Measurements from ENCODE around the gene MANSC4.
"Not testable (repeated sequence)": the region's sequence is repeated elsewhere in the genome, so short reads cannot be mapped to it uniquely, and the experiment has no call there.

Gene MANSC4

DNA sequence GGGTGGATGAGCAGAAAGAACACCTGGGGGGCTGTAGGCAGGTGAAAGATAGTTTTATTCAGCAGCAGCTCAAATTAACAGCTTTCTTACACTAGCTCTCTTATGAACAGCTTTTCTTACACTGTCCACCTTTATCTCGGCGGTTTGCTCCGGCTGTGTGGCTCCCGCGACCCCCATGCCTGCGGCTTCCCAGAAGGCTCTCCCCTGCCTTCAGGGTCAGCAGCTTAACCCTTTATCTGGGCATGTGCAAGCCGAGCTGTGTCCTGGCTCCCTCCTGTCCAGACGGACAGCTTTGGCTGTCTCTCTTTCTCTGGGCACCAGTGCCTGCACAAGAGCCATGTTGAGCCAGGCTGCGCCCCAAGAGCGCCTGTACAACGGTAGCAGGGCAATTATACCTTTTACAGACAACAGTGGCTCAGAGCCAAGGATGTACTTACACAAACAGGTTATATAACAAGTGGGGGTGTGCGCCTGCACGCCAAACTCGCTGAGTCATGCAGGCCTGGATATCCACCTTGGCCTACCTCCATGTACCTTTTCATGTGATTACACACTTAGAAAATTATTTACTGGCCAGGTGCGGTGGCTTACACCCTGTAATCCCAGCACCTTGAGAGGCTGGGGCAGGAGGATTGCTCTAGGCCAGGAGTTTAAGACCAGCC is 28.5 kb downstream of the MANSC4 start:
- DNase-seq (ENCODE audit: low read depth in 2 of 2): no peak

DNA sequence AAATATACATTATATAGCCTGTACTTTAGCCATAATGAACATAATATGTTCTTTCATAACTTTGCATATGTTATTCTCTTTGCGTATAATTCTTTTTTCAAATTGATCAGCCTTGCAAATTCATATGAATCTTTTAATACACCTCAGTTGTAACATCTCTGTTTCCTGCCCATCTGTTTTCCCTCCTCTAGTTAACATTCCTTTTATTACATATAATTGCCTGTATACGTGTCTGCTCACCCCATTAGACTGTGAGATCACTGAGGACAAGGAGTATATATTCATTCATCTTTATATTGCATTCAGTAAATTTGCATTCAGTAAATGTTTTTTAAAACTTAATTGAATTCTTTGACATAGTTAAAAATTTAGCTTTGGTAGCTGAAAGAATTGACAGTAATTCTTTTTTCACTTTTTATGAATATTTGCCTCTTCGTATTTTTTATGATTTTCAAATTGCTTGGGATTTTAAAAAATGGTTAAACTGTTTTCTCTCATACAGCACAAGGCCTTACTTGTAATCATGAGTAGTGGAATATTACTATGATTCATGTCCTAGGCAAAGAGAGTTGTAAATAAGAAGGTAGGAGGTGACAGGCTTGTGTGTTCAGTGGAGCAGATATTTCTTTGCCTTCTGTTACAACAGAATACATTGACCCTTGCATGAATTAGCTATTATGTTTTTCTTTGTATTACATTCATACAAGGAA is 32.8 kb downstream of the MANSC4 start:
- DNase-seq (ENCODE audit: low read depth in 2 of 2): no peak

DNA sequence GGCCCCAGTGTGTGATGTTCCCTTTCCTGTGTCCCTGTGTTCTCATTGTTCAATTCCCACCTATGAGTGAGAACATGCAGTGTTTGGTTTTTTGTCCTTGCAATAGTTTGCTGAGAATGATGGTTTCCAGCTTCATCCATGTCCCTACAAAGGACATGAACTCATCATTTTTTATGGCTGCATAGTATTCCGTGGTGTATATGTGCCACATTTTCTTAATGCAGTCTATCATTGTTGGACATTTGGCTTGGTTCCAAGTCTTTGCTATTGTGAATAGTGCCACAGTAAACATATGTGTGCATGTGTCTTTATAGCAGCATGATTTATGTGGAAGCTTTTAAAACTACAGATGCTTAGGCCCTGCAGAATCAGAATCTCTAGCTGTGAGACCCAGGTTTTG is 34.3 kb downstream of the MANSC4 start:
- DNase-seq (ENCODE audit: low read depth in 2 of 2): not testable (repeated sequence)

DNA sequence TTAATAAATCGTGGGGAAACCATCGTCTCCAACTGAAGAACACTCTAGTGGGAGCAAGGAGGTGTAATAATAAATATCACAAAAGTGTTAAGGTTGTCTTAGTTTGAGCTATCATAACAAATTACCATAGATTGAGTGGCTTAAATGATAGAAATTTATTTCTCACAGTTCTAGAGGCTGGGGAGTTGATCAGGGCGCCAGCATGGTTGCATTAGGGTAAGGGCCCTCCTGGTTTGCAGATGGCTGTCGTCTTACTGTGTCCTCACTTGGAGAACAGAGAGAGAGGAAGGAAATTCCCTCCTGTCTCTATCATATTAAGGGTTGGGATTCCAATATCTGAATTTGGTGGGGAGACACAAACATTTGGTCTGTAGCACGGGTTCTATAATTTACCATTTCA is 36.4 kb downstream of the MANSC4 start:
- no peak for DNase-seq (ENCODE audit: low read depth in 2 of 2)

DNA sequence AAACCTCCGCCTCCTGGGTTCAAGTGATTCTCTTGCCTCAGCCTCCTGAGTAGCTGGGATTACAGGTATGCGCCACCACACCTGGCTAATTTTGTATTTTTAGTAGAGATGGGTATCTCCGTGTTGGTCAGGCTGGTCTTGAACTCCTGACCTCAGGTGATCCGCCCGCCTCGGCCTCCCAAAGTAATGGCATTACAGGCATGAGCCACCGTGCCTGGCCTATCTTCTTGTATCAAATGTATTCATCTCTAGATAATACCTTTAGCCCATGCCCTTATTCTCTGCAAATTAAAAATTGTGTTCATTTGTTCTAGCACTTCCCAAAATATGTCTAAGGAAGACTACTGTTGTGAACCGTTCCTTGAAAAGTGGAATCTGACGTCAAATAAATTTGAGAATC is 45.7 kb downstream of the MANSC4 start:
- DNase-seq (ENCODE audit: low read depth in 2 of 2): not testable (repeated sequence)

DNA sequence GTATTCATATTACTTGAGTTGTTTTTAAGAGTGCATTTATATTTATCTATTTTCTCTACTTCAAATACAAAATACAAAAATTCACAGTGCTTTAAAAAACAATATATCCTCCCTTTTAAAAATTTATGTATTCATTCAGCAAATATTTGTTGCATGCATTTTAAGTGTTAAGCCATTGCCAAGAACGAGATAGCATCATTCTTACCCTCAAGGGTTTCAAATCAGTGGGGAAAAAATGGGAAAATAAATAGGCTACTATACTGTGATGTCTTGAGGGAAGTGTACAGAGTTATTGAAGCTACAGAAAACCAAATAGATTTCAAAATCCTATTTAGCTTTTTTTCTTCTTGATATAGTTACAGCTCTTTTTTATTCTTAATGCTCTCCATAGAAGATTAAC is 46.2 kb downstream of the MANSC4 start:
- DNase-seq (ENCODE audit: low read depth in 2 of 2): no peak

DNA sequence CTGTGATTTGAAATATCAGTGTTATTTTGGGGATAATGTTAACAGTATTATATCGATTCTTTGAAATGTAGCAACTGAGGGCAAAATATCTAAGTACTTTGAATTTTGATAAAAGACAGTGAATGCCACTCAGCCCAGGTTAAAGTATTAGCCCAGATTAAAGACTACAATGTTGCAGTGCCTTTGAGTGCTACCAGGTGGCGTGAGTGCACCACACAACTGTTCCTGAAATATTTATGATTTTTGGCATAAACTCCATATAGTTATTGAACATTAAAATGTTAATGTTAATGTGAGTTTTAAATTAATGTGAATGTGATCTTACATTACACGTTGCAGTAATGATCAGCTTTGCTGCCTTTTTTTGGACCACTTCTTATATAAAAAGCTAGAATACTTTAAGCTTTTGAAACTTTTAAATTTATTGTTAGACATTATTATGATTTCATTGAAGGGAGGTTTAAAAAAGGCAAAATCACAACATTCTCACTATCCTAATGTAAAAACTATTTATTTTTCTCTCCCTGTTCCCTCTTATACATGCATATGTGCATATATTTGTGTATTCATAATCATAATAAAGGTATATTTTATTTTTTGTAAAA is 46.9 kb downstream of the MANSC4 start:
- peak; percentile 2 to 8 for DNase-seq (ENCODE audit: low read depth in 2 of 2)

DNA sequence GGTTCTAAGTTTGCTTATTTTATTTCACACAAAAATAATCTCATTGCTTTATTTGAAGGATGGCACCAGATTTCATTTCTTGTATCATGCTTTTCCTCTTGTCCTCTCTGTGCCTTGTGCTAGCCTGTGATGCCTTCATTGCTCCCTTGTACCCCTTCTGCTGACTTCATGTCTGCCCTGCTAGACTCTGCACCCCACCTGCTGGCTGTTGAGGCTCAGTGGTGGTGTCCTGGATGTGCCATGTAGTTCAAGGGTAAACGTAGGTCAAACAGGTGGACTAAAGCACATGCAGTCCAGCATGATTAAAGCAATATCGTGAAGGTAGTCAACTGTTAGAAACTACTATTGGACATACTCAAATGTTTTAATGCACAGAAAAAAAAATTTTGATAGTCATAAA is 47.8 kb downstream of the MANSC4 start:
- no peak for DNase-seq (ENCODE audit: low read depth in 2 of 2)

DNA sequence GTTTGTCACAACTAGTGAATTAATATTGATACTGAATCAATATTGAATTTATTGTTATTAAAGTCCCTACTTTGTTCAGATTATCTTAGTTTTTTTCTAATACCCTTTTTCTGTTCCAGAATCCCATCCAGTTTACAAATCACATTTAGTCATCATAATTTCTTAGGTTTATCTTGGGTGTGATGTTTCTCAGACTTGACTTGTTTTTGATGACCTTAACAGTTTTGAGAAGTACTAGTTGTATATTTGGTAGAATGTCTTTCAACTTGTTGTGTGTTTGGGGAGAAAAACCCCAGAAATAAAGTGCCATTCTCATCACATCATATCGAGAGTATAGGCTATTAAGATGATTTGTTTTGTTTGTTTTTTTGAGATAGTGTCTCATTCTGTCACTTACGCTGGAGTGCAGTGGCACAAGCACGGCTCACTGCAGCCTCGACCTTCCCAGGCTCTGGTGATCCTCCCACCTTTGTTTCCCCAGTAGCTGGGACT is 49.9 kb downstream of the MANSC4 start:
- DNase-seq (ENCODE audit: low read depth in 2 of 2): no peak

DNA sequence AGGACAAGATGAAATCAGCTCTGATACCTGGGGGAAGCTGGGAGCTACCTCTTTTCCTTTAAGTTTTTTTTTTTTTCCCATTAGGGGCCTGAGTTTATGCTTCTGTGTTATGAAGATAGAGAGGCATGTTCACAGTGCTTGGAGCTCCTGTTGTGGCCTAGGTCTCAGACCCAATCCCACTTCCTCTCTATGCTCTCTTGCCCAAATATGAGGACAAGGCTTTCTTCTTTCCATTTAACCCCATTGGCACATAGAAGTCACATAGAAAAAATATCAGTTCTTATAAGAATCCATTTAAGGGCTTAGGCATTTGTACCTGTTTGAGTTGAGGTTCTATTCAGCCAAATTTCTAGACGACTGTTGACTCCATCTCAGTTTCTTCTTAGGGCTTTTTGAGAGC is 56.8 kb downstream of the MANSC4 start:
- no peak for DNase-seq (ENCODE audit: low read depth in 2 of 2)
